G401 (cell line): ENCODE measurements around the gene SLC37A1. TPM values are rescaled to one million over a fixed set of nuclear protein-coding genes. Genes with fewer than 3 reads are reported as not detected.

Experiments
- DNase-seq: peaks from one replicate; pipeline ENCODE4 v3.0.0-alpha.2; 2015; ENCODE audit warnings: low spot score
- in situ Hi-C: cut with HindIII; loops from 2 replicates; pipeline ENCODE4 v1.10.0; 2016; ENCODE audit warnings: low sequenced_read_pairs, mixed read lengths
- total RNA-seq: library from RNA; depleted of rRNA; stranded (reverse); fragments of >200 nt; shearing (Covaris generic); gene quantifications from 2 replicates; pipeline ENCODE4 v1.2.3, GENCODE V29; 2014

Gene SLC37A1
- total RNA-seq, 1 experiment from 2014 or later: 0.37 TPM

GRCh38 chr21:42567214-42567555, 53.5 kb downstream of the SLC37A1 start:
- in situ Hi-C loops: no loop called here
- DNase-seq: no peak

DNA sequence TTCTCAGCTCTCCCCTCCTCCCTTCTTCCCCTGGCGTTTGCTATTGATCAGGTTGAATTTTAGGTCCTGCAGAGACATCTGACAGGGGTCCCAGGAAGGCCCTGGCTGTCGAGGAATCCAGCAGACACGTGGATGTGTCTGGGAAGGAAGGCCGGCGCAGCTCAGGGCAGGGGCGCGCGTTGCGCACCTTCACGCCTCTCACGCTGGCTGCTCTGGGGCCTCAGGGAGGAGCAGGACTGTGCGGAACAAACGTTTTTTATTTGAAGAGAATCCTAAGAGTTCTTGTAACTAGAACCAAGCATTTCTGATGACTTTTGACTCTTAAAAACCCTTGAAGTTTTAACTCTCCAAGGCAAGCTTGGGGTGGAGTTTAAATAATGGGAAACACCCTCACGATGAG, 54.2 kb downstream of the SLC37A1 start:
- no peak for DNase-seq
- in situ Hi-C loops: no loop called here

GRCh38 chr21:42568376-42568775, 54.7 kb downstream of the SLC37A1 start:
- in situ Hi-C loops: no loop called here
- no peak for DNase-seq

GRCh38 chr21:42568866-42569731, 55.4 kb downstream of the SLC37A1 start:
- in situ Hi-C loops: no loop called here
- no peak for DNase-seq

DNA sequence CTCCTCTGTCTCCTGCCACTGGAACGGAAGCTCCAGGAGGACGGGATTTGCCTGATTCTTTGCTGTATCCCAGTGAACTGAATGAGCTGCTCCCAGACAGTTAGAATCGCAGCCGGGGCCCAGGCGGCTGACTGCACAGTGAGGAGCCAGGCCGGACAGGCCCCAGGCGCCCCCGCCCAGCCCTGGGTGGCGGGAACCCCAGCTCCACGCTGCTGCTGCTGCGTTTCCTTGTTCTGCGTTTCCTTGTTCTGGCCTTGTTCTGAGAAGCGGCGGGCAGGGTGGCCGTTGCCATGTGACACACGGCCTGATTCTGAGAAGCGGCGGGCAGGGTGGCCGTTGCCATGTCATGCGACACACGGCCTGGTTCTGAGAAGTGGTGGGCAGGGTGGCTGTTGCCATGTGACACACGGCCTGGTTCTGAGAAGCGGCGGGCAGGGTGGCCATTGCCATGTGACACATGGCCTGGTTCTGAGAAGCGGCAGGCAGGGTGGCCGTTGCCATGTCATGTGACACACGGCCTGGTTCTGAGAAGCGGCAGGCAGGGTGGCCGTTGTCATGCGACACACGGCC, 56.2 kb downstream of the SLC37A1 start:
- in situ Hi-C loops: no loop called here
- DNase-seq: peak; percentile 14

DNA sequence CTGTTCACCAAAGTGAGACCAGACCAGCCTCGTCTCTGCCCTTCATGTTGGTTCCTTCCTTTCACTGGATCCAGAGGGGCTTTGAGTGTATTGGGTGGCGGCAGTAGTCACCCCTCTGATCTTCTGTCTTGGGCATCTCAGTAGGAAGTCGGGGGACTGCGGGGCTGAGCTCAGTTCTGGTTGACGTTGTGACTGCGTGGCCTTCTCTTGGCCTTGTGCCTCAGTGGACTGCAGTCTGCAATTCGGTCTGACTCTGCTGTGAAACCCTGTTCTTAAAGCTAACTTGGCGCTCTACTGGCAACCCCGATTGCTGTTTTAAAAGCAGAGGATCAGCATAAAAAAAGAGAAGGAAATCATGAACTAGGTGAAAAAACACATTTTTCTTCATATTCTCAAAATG, 56.7 kb downstream of the SLC37A1 start:
- no peak for DNase-seq
- in situ Hi-C loops: no loop called here

DNA sequence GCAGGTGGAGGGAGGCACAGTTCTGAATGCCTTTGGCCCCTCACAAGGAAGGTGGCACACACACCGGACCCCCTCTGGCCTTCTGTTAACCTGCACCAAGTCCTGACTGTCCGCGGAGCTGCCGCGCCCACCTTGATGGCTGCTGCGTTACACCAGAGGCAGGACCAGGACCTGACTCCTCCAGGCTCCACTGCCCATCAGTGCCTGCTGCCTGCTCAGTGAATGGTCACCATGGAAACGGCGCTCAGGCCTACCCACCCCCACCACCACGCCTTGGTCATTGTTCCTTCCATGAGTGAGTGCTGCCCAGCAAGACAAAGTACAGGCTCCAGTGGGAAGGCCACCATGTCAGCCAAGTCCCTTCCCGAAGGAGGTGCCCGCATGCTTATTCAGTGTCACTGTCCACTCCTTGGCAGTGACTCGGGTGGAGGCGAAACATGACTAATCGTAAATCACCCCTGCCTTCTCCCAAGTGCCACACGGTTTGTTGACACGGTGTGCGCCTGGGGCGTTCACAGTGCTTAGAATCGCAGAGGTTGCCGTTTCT, 57.3 kb downstream of the SLC37A1 start:
- in situ Hi-C loops: no loop called here
- DNase-seq: peak; percentile 13

DNA sequence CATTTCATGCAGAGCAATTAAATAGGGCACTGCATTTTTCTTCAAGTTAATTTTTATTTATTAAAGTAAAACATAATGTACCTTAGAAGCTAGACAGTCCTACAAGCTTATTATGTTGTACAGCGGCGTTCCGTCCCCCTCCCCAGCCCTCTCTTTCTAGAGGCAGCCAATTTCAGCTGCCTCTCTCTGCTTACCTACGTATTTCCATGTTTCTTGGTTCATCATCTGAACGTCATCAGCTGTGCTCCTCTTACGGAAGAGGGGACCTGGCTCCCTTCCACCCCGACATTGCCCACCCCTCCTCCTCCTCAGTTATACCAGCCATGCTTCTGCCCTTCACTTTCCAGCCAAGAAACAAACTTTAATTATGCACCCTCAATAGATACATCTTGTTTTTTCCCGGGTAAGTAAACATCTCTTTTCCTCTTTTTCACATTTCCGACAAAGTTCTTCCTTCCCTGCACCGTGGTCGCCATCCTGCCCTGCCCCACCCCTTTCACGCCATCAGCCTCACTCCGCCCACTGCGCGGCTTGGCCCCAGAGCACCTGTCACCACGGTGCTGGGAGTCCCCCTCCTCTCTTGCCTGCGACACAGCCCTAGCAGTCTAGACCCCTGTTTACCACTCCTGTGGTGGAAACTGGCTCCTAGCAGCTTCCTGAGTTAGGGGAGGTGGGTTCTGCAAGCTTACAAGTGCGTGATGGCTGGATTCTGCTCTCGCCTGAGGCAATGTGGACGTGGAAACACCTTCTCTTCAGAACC, 57.9 kb downstream of the SLC37A1 start:
- in situ Hi-C loops: no loop called here
- DNase-seq: no peak

DNA sequence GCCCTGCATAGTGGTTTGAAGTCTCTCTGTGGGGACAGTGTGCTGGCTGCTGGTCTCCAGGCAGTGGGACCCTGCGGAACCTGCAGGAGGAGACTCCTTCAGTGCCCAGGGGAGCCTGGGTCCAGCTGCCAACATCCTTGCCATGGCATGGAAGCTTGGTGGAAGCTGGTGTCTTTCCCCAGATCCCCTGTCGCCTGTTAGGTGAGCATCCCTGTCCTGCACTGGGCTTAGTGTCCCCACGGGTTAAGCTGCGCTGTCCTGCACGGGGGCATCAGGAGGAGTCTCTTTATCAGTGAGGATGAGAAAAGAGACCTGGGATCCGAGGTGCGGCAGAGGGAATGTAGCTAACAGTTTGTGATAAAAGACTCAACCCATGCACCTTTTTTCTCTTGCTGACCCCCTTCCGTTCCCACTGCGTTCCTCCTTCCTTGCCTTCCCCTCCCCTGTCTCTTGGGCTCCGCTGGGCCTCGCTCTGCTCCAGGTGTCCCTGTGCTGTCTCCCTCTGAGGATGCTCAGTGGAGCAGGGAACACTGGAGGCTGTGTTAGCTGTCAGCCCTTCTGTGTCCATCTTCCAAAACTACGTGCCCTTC, 59.3 kb downstream of the SLC37A1 start:
- in situ Hi-C loops: no loop called here
- no peak for DNase-seq

- in situ Hi-C loops: no loop called here
- no peak for DNase-seq
Observed at GRCh38 chr21:42574234-42575027, 60.8 kb downstream of the SLC37A1 start.

DNA sequence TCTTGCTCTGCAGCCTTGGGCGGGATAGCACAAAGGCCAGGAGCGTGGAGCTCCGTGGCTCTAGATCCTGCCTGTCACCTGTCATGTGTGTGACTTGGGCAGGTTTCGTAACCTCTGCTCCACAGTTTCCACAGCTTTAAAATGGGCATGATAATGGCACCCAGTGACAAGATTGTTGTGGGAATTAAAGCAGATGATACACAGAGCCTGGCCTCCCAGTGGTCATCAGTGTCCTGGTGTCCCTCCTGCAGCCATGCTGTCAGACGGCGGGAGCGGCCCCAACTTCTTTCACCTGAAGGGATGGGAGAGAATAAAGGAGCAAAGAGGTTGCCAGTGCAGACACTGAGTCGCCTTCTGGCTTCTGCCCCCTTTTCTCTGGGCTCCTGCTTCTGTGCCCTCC, 61.5 kb downstream of the SLC37A1 start:
- DNase-seq: no peak
- in situ Hi-C loops: no loop called here

GRCh38 chr21:42576639-42577038, 63.0 kb downstream of the SLC37A1 start:
- in situ Hi-C loops: no loop called here
- no peak for DNase-seq

DNA sequence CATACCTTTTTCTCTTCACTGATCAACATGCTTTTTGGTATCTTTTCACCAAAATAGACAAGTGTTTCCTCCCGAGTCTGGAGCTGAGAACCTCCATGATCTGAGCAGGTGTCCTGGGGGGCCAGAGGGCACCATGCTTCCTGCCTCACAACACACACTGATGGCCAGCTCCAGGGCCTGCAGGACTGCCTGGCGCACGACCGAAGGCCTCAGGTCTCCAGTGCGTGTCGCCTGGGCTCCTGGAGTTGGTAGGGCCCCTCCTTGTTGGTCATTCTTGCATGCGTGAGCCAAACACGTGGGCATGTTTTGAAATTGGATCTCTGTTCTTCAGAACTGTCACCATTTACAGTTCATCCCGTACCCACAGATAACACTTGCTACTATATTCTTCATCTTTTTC, 64.4 kb downstream of the SLC37A1 start:
- in situ Hi-C loops: no loop called here

GRCh38 chr21:42578761-42579415, 65.2 kb downstream of the SLC37A1 start:
- DNase-seq: no peak
- in situ Hi-C loops: no loop called here

More for the DNA sequence above, 64.4 kb downstream of the SLC37A1 start:
- DNase-seq: no peak

- DNase-seq: no peak
- in situ Hi-C loops: no loop called here
Observed at GRCh38 chr21:42579456-42580075, 65.9 kb downstream of the SLC37A1 start.

- in situ Hi-C loops: no loop called here
- no peak for DNase-seq
Observed at GRCh38 chr21:42580076-42580792, 66.6 kb downstream of the SLC37A1 start.

DNA sequence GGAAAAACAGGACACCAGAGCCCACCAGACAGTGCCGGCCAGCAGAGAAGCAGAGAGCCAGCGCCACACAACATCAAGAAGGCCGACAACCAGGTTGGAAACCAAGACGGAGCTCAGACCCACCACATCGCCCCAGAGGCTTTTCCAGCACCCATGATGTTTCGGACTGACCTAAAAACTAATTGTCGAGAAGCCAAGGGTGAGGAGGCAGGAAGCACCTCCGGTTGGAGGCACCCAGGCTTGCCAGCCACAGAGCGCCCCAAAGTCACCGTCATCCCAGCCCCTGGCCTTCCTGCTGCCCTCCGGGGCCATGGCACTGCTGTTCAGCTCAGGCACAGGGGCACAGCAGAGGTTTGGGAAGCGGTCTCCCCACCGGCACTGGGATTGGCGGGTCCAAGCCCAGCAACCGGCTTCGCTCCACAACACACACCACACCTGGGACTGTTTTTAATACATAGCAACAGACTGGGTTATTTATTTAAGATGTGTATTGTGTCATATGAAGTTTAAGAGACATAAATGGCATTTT, 67.2 kb downstream of the SLC37A1 start:
- in situ Hi-C loops: no loop called here
- DNase-seq: no peak
